GM03348 (cell line): ENCODE measurements around the gene HDAC4.

Experiments used
- DNase-seq: peaks from one replicate; pipeline ENCODE4 v3.0.0; 2012; ENCODE audit warnings: low spot score

Gene HDAC4

DNA sequence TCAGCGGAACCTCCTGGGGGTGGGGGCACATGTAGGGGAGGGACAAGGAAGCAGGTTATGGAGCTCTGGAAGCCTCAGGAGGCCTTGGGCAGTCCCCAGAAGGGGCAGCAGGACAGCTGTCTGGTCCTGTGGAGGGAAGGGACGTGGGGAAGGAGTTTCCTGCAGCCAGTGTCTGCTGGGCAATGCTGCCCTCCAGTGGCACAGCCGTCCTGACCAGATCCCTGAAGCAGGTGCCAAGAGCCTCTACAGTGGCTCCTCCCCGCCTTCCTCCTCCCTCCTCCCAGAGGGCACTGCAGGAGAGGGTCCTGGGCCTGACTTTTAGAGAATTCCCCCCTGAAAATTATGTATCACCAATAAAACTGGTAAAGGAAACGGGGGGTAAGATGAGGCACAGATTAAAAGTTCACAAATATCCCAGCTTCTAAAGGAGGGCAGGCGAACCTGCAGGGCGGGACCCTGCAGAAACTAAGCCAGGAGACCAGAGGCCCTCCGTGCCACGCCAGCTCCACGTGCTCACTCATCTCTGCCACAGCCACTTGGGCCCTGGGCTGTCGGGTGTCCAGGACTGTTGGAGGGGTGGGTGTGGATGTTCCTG is 294.4 kb downstream of the HDAC4 start:
- DNase-seq: peak; percentile 95

DNA sequence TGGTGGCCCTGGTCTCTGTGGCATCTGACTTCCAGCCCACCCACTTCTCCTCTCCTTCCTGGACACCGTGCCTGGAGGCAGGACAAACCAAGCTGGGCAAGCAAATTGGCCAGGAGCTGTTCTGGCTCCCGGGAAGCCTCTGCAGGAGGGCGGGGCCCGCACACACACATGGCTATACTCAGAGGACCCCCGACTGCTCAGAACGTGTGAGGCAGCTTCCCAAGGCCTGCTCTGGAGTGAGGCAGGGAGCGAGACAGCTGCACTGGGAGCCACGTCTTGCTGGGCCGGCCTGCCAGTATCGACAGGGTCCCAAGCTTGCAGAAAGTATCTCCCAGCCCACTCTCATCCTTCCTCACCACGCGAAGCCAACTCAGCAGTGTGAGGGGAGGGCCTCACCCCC is 295.6 kb downstream of the HDAC4 start:
- DNase-seq: no peak

DNA sequence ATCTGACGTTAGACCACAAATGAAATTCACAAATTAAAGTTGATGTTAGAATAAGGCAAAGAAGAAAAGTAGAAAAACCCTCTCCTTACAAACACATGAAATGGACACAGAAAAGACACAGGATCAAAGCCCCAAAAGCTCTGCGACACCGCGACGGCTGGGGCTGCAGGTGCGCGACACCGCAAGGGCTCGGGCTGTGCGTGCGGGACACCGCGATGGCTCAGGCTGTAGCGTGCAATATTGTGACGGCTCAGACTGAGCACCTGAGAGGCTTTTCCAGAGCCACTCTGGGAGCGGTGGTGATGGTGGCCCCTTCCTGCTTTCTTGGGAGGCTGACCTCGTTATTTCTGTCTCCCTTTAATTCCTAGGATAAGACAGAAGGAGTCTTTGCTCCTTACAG is 296.0 kb downstream of the HDAC4 start:
- DNase-seq: no peak

DNA sequence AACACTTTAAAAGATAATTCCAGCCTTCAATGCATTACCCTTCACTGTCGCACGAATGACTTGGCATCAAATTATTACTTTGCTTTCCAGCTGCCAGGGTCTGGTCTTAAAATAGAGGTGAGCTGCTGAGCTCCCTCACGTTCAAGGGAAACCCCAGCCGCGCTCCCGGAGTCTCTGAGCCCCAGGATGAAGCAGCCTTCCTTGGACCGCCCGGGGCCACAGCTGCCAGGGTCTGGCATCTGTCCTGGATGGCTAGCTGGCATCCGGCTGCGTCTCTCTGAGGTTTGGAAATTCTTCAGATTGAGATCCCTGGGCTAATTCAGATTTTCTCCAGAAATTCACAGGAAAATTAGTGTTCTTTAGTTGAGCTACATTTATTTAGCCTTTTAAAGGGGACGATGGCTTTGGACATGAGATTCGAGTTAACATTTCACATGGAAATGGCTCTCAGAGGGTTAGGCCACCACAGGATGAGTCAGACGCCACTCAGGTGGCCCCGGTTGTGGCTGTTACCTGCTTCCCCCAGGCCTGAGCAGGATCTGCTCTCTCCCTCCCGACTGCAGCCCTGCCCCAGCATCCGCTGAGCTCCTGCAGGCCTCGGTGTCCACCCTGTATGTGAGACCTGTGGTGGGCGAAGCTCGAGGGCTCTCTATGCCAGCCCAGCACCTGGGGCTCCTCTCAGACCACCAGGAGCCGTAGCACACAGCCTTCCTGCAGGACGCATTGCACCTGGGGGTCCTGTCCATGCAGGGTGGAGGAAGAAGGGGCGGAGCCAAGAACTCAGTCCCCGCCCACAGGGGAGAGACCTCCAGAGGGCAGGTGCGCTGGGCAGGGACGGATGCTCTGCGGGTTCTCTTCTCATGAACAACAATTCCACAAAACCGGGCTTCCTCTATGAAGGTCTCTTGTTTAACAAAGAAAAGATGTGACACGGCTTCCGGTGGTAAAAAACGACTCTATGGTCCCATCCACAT is 297.4 kb downstream of the HDAC4 start:
- DNase-seq: no peak

DNA sequence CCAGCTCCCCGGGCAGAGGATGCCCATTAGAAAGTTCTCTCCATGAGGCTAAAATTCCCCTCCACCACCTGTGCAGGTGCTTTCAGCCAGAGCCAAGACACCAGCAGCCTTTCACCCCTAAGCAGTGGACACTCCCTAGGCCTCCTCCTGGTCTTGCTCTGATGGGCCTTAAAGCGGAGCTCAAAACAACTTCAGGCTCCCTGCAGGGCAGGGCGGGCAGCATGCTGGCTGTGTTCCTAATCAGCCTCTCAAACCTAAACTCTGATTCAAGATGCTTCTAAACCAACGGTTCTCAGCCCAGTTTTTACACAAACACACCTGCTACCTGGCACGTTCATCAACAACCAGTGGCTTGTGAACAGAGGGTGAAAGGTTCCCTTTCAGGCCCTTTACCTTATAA is 298.6 kb downstream of the HDAC4 start:
- DNase-seq: no peak

DNA sequence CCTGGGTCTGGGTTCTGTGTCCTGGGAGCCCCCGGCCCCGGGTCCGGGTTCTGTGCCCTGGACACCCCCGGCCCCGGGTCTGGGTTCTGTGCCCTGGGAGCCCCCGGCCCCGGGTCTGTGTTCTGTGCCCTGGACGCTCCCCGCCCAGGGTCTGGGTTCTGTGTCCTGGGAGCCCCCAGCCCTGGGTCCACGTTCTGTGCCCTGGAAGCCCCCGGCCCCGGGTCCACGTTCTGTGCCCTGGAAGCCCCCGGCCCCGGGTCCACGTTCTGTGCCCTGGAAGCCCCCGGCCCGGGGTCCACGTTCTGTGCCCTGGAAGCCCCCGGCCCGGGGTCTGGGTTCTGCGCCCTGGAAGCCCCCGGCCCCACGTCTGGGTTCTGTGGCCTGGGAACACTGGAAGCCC is 299.0 kb downstream of the HDAC4 start:
- DNase-seq: no peak

DNA sequence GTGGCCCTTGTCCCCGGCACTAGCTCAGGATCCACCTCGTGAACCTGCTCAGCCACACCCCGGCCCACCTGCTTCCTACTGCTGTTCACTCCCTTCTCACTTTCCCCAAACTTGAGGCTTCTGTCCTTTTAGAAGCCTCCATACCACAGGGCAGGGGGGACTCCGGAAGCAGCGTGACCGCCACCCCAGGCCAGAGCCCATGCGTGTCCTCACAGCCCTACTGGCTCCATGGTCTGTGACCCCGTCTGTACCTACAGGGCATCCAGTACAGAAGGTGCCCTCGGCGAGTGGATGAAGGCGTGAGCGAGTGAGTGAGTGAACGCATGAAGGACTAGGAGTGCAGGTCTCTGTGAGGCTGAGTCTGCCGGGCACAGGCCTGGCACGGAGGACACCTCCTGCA is 299.7 kb downstream of the HDAC4 start:
- DNase-seq: no peak

DNA sequence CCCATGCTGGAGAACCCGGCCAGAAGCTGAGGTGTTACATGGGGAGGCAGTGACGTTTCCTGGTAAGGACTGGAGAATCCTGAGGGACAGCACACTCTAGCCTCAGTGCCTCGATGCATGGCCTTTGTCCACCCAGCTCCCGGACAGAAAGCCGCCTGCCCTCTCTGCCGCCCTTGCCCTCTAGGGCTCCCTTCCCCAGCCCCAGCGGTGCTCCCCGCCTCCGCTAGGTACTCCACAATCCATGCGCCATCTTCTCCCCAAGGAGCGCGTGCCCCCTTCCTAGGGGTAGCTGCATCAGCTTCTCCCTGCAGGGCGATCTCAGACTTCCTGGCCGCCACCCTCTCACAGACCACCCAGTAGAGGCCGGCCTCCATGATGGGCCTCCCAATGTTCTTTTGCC is 301.3 kb downstream of the HDAC4 start:
- DNase-seq: no peak

DNA sequence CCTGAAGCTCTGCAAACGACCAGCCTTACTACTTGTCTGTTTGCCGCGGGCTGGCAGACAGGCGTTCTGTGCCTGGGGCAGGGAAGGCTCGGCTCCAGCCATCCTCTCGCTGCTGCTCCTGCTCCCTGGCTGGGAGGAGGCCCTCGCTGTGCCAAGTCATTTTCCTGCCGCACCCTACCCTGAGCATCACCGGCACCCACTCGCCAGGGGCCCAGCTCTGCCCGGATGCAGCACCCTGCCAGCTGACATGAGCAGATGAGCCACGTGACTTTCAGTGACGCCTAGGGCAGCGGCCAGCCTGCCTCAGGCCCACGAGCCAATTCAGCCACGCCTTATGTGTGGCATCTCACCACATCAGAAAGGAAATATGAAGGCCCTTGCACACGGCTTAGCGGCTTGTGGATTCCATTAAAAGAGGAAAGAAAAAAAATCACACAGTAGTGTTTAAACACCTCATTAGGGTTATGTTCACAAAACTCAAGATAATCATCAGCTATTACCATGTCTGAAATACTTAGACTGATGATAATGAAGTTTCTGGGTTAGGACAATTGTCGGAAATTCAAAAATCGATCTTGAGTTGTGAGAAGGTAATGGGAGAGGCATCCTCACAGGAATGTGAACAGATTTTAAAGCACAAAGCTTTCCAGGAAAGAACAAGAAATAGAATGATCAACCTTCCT is 302.4 kb downstream of the HDAC4 start:
- peak; percentile 45 for DNase-seq

DNA sequence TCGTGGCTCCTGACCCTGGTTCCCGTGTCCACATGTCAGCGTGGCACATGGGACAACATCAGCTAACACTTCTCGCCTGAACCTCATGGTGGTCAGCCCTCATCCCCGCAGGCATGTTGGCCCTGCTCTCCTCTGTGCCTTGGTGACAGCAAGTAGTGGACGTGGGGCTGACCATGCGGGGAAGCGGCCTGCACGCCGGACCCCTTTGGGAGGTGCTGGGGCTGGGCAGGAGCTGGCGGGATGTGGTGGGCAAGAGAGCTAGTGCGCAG is 303.5 kb downstream of the HDAC4 start:
- no peak for DNase-seq

DNA sequence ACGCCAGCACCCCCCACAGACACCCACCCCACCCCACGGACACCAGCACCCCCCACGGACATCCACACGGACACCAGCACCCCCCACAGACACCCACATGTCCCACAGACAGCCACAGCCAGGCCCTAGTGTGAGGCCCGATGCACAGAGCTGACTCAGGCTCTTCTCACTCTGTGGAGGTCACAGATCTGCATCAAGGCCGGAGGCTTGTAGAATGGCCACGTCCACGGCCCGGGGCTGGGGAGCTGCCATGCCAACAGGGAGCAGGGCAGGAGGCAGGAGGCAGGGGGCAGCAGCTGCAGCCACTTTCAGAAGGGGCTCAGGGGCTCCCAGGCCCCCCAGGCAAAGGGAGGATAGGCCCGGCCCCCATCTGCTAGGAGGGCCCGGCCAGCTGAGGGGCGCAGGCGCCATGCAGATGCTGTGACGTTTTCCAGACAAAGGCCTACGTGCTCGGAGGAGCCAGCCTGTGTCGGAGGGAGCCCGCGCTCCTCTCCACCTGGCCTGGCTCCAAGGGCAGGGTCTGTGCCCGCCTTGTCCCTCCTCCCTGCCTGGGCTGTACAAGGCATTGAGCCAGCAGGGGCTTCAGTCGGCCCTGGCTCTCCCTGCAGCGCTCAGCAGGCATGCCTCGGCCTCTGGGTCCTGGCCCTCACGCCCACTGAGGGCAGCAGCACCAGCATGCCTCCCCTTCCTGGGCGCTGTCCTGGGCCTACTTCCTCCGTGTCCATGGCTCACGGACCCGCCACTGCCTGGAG is 304.0 kb downstream of the HDAC4 start:
- no peak for DNase-seq

DNA sequence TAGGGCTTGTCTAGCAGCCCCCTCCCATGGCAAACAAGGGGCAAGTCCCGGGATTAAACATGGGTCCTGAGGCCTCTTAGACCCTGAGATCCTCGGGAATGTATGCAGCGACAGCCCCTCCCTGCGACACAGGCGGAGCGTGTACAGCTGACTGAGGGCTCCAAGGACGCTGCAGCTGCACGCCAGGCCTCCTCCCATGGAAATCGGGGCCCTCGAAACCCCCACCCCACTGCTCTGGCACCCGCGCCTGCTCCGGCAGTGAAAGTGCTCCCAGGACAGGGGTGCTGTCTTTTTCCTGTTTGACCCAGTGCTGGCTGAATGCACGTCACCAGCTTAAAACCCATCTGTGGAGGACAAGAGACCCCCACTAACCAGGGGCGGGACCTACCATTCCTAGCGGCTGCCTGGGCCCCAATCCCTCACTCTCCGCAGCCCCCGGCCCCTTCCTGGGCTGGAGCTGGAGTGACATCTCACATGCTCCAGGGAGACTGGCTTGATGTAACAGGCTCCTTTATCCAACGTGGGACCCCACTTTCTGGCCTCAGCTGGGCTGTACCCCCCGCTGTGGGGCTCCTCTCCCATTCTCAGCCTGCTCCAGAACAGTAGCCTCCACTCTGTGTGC is 305.2 kb downstream of the HDAC4 start:
- no peak for DNase-seq

DNA sequence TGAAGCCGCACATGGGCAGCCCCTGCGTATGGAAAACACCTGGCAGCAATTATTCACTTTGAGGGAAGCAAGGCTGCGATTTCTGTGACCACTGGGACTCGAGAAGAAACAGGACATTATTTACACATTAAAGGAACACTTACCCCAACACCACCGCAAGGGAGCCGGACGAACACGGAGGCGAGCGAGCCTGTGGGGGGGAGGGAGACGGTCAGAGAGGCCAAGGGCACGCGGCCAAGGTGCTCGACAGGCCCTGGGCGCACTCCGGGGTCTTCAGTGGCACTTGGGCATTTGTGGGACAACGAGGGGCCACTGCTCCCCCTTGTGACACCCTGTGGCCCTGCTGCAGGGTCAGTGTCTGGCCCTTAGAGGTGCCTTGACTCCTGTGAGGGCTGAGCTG is 306.0 kb downstream of the HDAC4 start:
- DNase-seq: no peak

DNA sequence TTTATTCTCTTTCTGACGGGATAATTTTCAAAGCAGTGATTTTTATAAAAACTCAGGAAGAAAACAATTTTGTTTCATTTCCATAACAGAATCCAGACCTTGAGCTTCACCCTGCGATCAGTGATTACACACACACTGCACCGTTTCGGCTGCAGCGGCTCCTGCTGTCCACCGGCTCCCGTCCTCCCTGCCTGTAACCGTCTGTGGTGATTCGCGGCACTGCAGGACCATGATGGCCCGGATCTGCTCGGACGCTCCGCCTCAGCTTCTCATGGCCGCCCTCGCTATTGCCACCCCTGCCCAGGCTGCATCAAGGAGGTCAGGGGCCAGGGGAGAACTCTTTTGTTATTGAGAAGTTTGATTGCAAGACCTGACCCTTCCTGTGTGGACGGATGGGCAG is 306.9 kb downstream of the HDAC4 start:
- no peak for DNase-seq

DNA sequence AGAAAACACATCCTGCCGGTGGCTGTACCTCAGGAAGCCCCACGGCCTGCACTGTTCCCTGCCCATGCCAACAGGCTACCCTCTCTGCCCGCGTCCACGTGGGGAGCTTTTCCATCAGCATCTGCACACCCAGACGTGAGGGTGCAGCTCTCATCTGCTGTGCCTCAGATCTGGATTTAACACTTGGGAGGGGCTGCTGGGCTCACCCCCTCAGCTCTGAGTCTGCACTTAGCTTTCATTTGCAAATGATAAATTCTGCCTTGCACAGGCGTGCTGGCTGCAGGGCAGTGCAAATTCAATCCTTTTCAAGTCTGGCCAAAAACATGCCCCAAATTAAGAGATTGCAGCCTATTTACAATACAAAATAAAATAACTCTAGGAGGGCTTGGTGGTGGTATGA is 307.3 kb downstream of the HDAC4 start:
- DNase-seq: no peak

DNA sequence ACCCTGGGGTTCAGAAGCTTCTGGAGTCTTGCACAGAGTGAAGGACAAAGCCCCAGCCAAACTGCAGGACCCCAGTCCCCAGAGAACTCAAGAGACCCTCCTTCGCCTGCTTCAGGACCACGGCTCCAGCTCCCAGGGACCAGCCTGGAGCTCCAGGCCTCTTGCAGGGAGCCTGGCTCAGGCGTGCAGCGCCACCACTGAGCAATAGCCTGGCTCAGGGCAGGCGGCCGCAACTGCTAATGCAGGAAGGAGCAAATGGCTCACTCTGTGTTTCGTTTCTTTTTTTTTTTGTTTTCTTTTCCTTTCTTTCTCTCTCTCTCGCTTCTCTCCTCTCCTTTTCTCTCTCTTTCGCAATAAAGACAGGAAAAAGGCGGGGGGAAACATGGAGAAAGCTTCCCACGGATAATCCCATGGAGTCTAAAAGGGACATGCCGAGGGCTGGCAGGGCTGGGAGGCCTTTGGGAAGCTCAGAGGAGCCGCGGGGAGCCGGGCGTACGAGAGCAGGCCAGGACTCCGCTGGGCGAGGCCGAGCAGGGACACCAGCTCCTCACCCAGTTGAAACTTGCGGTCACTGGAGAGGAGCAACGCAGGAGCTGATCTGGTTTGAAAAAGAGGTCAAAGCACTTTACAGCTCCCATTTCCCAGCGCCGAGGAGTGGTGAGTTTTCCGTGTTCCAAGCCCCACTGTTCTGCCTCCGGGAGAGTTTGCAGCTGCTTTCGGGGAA is 308.1 kb downstream of the HDAC4 start:
- DNase-seq: no peak

DNA sequence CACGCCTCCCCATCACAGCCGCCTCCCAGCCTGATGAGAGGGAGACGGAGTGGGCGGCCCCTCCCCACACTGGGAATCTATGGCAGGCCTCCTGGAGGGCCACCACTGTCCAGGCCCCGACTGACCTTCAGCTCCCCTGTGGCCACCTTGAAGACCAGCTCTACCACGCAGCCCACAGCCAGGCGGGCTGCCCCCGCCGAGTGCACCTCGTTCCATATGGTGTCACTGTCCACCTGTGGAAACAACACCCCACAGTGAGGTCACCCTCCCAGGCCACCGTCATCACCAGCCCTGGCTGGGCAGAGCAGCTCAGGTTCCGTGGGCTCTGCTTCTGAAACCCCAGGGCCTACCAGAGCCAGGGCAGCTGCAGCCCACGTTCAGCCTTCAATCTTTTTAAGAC is 310.9 kb downstream of the HDAC4 start:
- no peak for DNase-seq

DNA sequence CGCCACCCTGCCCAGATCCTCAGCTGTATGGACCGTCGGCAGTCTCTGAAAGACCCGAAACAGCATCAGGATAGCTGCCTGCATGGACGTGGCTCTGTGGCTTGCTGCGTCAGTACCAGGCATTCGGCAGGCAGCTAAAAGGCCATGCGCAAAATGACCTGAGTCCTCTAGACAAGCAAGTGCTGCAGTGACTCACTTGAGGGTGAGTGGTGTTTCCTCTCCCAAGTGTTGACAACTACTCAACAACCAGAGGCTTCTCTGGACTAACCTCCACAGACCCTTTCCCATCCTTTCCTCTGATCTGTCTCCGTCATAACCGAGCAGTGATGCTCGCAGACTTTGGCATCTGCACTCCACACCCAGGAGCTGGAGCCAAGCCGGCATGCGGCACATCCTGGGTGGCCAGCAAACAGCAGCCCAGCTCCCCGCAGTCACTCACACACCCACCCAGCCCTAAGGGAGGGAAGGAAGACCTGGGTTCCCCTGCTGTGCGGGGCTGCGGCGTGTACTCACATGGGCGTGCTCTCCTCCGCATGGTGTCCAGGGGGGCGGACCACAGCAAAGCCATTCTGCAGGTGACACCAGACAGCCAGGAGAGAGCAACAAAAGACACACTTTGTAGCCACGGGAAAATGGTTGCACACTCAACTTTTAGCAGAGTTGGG is 313.6 kb downstream of the HDAC4 start:
- DNase-seq: no peak

DNA sequence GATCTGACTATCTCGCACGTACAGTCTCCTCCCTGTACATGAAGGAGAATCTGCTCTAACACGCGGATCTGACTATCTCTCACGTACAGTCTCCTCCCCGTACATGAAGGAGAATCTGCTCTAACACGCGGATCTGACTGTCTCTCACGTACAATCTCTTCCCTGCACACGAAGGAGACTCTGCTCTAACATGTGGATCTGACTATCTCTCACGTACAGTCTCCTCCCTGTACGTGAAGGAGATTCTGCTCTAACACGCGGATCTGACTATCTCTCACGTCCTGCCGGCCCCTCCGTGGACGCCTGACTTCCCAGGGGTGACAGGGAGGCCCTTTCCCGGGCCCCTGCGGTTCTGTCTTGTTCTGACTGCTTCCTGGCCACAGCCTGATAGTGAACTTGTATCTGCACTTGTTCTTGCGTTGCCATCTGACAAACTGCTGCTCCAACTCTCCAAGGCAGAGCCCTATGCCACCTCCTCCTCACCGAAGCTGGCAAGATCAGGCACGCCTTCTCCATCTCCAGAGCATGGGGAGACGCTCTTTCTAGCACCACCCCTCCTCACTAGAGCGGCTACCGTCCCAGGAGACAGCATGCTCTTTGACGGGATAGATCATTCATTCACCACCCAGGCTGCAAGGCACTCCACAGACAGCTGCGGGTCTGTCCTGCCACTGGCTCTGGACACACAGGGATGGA is 314.3 kb downstream of the HDAC4 start:
- DNase-seq: no peak
